Cardiac muscle cell (in vitro differentiated cells and primary cell): Measurements from ENCODE around the gene LIPC. TPM values are rescaled to one million over a fixed set of nuclear protein-coding genes. Genes with fewer than 3 reads are reported as not detected.
A peak's percentile ranks its signal among the peaks of the same experiment; 100 is the strongest.

Experiments used
- DNase-seq, 2 donors: peaks; one replicate each; pipeline versions ENCODE4 v3.0.0 to v3.0.0-alpha.2; 2010 to 2017; ENCODE audit warnings: low read depth in 1 of 2, low spot score in 1 of 2
- H3K27ac ChIP-seq: fragments of 200-600 bp; sonication (generic); 2 replicates; pipeline ENCODE4 v1.5.1; 2016
- H3K27me3 ChIP-seq: fragments of 200-600 bp; sonication (generic); 2 replicates; pipeline ENCODE4 v1.6.0; 2016; ENCODE audit warnings: control low read depth
- H3K36me3 ChIP-seq: fragments of 200-600 bp; sonication (generic); 2 replicates; pipeline ENCODE4 v1.5.1; 2016; ENCODE audit warnings: control low read depth
- H3K4me1 ChIP-seq: fragments of 200-600 bp; sonication (generic); 2 replicates; pipeline ENCODE4 v1.8.1; 2017; ENCODE audit warnings: low read depth, mild to moderate bottlenecking, mixed run types
- H3K4me3 ChIP-seq: fragments of 200-600 bp; sonication (generic); 2 replicates; pipeline ENCODE4 v1.5.1; 2016; ENCODE audit warnings: mild to moderate bottlenecking
- H3K9me3 ChIP-seq: fragments of 200-600 bp; sonication (generic); 2 replicates; pipeline ENCODE4 v1.5.1; 2017; ENCODE audit warnings: low read depth, mild to moderate bottlenecking, control low read depth
- CTCF ChIP-seq: IDR thresholded peaks from 2 replicates; pipeline ENCODE4 v1.5.1; 2012; ENCODE audit warnings: low read depth, mild to moderate bottlenecking, low read length
- polyA plus RNA-seq: library from polyadenylated mRNA; unstranded; fragments of >200 nt; fragmentation: Nextera tagmentation; extraction: Ambion mirVana; gene quantifications from 2 replicates; pipeline ENCODE4 v1.2.1, GENCODE V29; 2016
- total RNA-seq: library from RNA; depleted of rRNA; stranded (reverse); fragments of >200 nt; gene quantifications from 2 replicates; pipeline ENCODE4 v1.2.3, GENCODE V29; 2016

Gene LIPC
- total and polyA plus RNA-seq, 2 experiments from 2014 or later: not detected

- H3K4me1 ChIP-seq: no peaks in the 10 kb centered on the region
- H3K4me3 ChIP-seq: no peak overlapping the region
- H3K27me3 ChIP-seq: no peaks in the 10 kb centered on the region
- no peaks in the 10 kb centered on the region for H3K36me3 ChIP-seq
- peak in 1 of 2 donors; percentile 41 for DNase-seq
- TF ChIP-seq CTCF: no peak
- H3K9me3 ChIP-seq: no peaks in the 10 kb centered on the region
- no peak overlapping the region for H3K27ac ChIP-seq
Measured at GRCh38 chr15:58410353-58410752, 21.4 kb upstream of the LIPC start.

GRCh38 chr15:58413253-58413652 is 18.5 kb upstream of the LIPC start:
- no peaks in the 10 kb centered on the region for H3K4me1 ChIP-seq
- no peak for TF ChIP-seq CTCF
- no peak for DNase-seq
- H3K27ac ChIP-seq: no peak overlapping the region
- no peak overlapping the region for H3K4me3 ChIP-seq
- H3K36me3 ChIP-seq: no peaks in the 10 kb centered on the region
- no peaks in the 10 kb centered on the region for H3K9me3 ChIP-seq
- H3K27me3 ChIP-seq: no peaks in the 10 kb centered on the region

GRCh38 chr15:58415636-58416035 is 16.2 kb upstream of the LIPC start:
- TF ChIP-seq CTCF: no peak
- Histone ChIP-seq H3K36me3 (no peaks in the 10 kb centered on the region), H3K27ac (no peak overlapping the region), H3K4me3 (no peak overlapping the region), H3K9me3 (no peaks in the 10 kb centered on the region), H3K27me3 (no peaks in the 10 kb centered on the region), H3K4me1 (no peaks in the 10 kb centered on the region)
- DNase-seq: peak in 1 of 2 donors; percentile 19

- Histone ChIP-seq H3K4me1 (no peaks in the 10 kb centered on the region), H3K36me3 (no peaks in the 10 kb centered on the region), H3K9me3 (no peaks in the 10 kb centered on the region), H3K27me3 (no peaks in the 10 kb centered on the region), H3K4me3 (no peak overlapping the region), H3K27ac (no peak overlapping the region)
- no peak for TF ChIP-seq CTCF
- DNase-seq: no peak
Measured at GRCh38 chr15:58416963-58417362, 14.8 kb upstream of the LIPC start.

- Histone ChIP-seq H3K36me3 (no peaks in the 10 kb centered on the region), H3K9me3 (no peaks in the 10 kb centered on the region), H3K4me3 (no peak overlapping the region), H3K27me3 (no peaks in the 10 kb centered on the region), H3K27ac (no peak overlapping the region), H3K4me1 (no peaks in the 10 kb centered on the region)
- DNase-seq: no peak
- TF ChIP-seq CTCF: no peak
Measured at GRCh38 chr15:58418135-58418534, 13.7 kb upstream of the LIPC start.

GRCh38 chr15:58419803-58420524 is 11.8 kb upstream of the LIPC start:
- Histone ChIP-seq H3K36me3 (no peaks in the 10 kb centered on the region), H3K27ac (no peak overlapping the region), H3K9me3 (no peaks in the 10 kb centered on the region), H3K27me3 (no peaks in the 10 kb centered on the region), H3K4me1 (no peaks in the 10 kb centered on the region), H3K4me3 (no peak overlapping the region)
- DNase-seq: no peak
- TF ChIP-seq CTCF: no peak
